SK-N-SH (cell line): ENCODE measurements around the gene RAB19. TPM values are rescaled to one million over a fixed set of nuclear protein-coding genes. Genes with fewer than 3 reads are reported as not detected.

ENCODE experiments used
- CTCF ChIA-PET: fragments of 300-600, 350-600 bp; formaldehyde crosslinking; extraction: SDS; loops from one replicate; lab custom pipeline; 2021; lab: Yijun Ruan, JAX
- POLR2A ChIA-PET: fragments of 350-600 bp; sonication (Branson Sonifier 250); formaldehyde crosslinking; extraction: SDS; loops from one replicate; lab custom pipeline; 2020; ENCODE audit warnings: antibody characterized with exemption, inconsistent platforms; lab: Yijun Ruan, JAX
- DNase-seq: peaks from one replicate; pipeline ENCODE4 v3.0.0; 2012
- H2AFZ ChIP-seq: fragments of 200-600 bp; sonication (generic); 2 replicates; pipeline ENCODE4 v1.8.1; 2016; ENCODE audit warnings: antibody characterized with exemption, mild to moderate bottlenecking, low read depth
- H3F3A ChIP-seq: fragments of 200-600 bp; sonication (generic); replicated peaks from 2 replicates; pipeline ENCODE3; 2016; ENCODE audit warnings: antibody characterized with exemption, mild to moderate bottlenecking; ENCODE audit not compliant: insufficient read depth
- H3K27ac ChIP-seq, 2 experiments: fragments of 200-500 bp in 1 of 2; fragments of 200-600 bp in 1 of 2; sonication (Bioruptor generic) in 1 of 2; sonication (generic), shearing (Covaris generic) in 1 of 2; 2 replicates each; pipeline versions ENCODE4 v1.5.1 to v1.6.1; 2014 to 2016; ENCODE audit warnings: low read depth in 2 of 2, inconsistent platforms in 1 of 2, low read length in 1 of 2, mild to moderate bottlenecking in 1 of 2, mixed read lengths in 1 of 2
- H3K27me3 ChIP-seq: fragments of 200-600 bp; sonication (generic), shearing (Covaris generic); 2 replicates; pipeline ENCODE4 v1.6.1; 2016; ENCODE audit warnings: mixed run types; ENCODE audit not compliant: insufficient read depth
- H3K36me3 ChIP-seq, 2 experiments: fragments of 200-500 bp in 1 of 2; fragments of 200-600 bp in 1 of 2; sonication (Bioruptor generic) in 1 of 2; sonication (generic) in 1 of 2; replicated peaks in 1 of 2; 2 replicates each; pipeline versions ENCODE3 to v1.5.1; 2014 to 2016; ENCODE audit warnings: low read length in 1 of 2, mild to moderate bottlenecking in 1 of 2; ENCODE audit not compliant: insufficient read depth in 2 of 2, control insufficient read depth in 1 of 2
- H3K4me1 ChIP-seq, 2 experiments: fragments of 200-500 bp in 1 of 2; fragments of 200-600 bp in 1 of 2; sonication (Bioruptor generic) in 1 of 2; sonication (generic), shearing (Covaris generic) in 1 of 2; 2 replicates each; pipeline versions ENCODE4 v1.5.1 to v1.6.1; 2014 to 2016; ENCODE audit warnings: low read depth in 1 of 2, low read length in 1 of 2, mixed run types in 1 of 2; ENCODE audit not compliant: insufficient read depth in 2 of 2, control insufficient read depth in 1 of 2
- H3K4me2 ChIP-seq: fragments of 200-600 bp; sonication (generic), shearing (Covaris generic); 2 replicates; pipeline ENCODE4 v1.6.1; 2017; ENCODE audit warnings: mixed run types
- H3K4me3 ChIP-seq, 2 experiments: fragments of 200-500 bp in 1 of 2; fragments of 200-600 bp in 1 of 2; sonication (Bioruptor generic) in 1 of 2; sonication (generic), shearing (Covaris generic) in 1 of 2; 2 replicates each; pipeline versions ENCODE4 v1.5.1 to v1.8.1; 2014 to 2016; ENCODE audit warnings: low read depth in 2 of 2, inconsistent platforms in 1 of 2, low read length in 1 of 2, mild to moderate bottlenecking in 1 of 2, mixed read lengths in 1 of 2, moderate library complexity in 1 of 2
- H3K79me2 ChIP-seq: fragments of 200-600 bp; sonication (generic); 2 replicates; pipeline ENCODE4 v1.8.1; 2017; ENCODE audit warnings: mild to moderate bottlenecking; ENCODE audit not compliant: insufficient read depth
- H3K9ac ChIP-seq: fragments of 200-600 bp; sonication (generic); 2 replicates; pipeline ENCODE4 v1.6.1; 2017; ENCODE audit warnings: mixed run types
- H3K9me2 ChIP-seq: fragments of 200-600 bp; sonication (generic); 2 replicates; pipeline ENCODE4 v1.6.1; 2017; ENCODE audit warnings: mixed run types
- H3K9me3 ChIP-seq: fragments of 200-600 bp; sonication (generic); 2 replicates; pipeline ENCODE4 v1.6.1; 2017; ENCODE audit warnings: mixed run types, mild to moderate bottlenecking, moderate library complexity
- H4K20me1 ChIP-seq: fragments of 200-600 bp; sonication (generic); 2 replicates; pipeline ENCODE4 v1.6.1; 2017; ENCODE audit warnings: mild to moderate bottlenecking, mixed run types; ENCODE audit not compliant: insufficient read depth
- ELF1 ChIP-seq: IDR thresholded peaks from 2 replicates; pipeline ENCODE4 v1.4.0; 2012
- EZH2phosphoT487 ChIP-seq: fragments of 200-600 bp; sonication (generic); IDR thresholded peaks from 2 replicates; pipeline ENCODE4 v1.6.1; 2017; ENCODE audit warnings: low read depth, mixed run types, mild to moderate bottlenecking, antibody characterized with exemption, moderate library complexity, borderline replicate concordance
- GATA2 ChIP-seq: sonication (generic); formaldehyde crosslinking; IDR thresholded peaks from 2 replicates; pipeline ENCODE4 v1.5.0; 2020; ENCODE audit warnings: mild to moderate bottlenecking, missing genetic modification reagents
- JUND ChIP-seq: IDR thresholded peaks from 2 replicates; pipeline ENCODE4 v1.4.0; 2012
- MEF2A ChIP-seq: IDR thresholded peaks from 2 replicates; pipeline ENCODE4 v1.4.0; 2012; ENCODE audit warnings: low read depth, borderline replicate concordance
- NFIC ChIP-seq: IDR thresholded peaks from 2 replicates; pipeline ENCODE4 v1.4.0; 2012; ENCODE audit warnings: borderline replicate concordance
- POLR2AphosphoS5 ChIP-seq: IDR thresholded peaks from 2 replicates; pipeline ENCODE4 v1.6.1; 2012; ENCODE audit warnings: low read depth, low read length
- RAD21 ChIP-seq: IDR thresholded peaks from 2 replicates; pipeline ENCODE4 v1.6.1; 2012; ENCODE audit warnings: mild to moderate bottlenecking, low read length
- RFX5 ChIP-seq: IDR thresholded peaks from 2 replicates; pipeline ENCODE4 v1.6.1; 2012; ENCODE audit warnings: mild to moderate bottlenecking, improper control_type of control experiment, low read length
- SMC3 ChIP-seq: IDR thresholded peaks from 2 replicates; pipeline ENCODE4 v1.6.1; 2012; ENCODE audit warnings: low read depth, low read length, improper control_type of control experiment
- WGBS: methylation state at CpG from one replicate; pipeline ENCODE4 v1.1.6; 2017; ENCODE audit warnings: low lambda C conversion rate; 5-methylcytosine and 5-hydroxymethylcytosine counted together
- polyA plus RNA-seq, 3 experiments: library from polyadenylated mRNA; depleted of rRNA; stranded (reverse); fragments of >200 nt; gene quantifications; 2 replicates each; pipeline ENCODE4 v1.2.3, GENCODE V29; 2012
- TF ChIP-seq, protein P1 (sequence below): IDR thresholded peaks from 2 replicates; pipeline ENCODE4 v1.4.0; 2012; ENCODE audit warnings: low read depth, borderline replicate concordance
- TF ChIP-seq, protein P2 (sequence below): IDR thresholded peaks from 2 replicates; pipeline ENCODE4 v1.4.0; 2012; ENCODE audit warnings: low read depth, borderline replicate concordance
- TF ChIP-seq, protein P3 (sequence below): fragments of 150-350 bp; IDR thresholded peaks from 2 replicates; pipeline ENCODE4 v1.6.1; 2016; ENCODE audit warnings: mild to moderate bottlenecking, low read depth, low read length
- TF ChIP-seq, protein P4 (sequence below): fragments of 200-600 bp; sonication (generic); IDR thresholded peaks from 2 replicates; pipeline ENCODE4 v1.6.1; 2017; ENCODE audit warnings: antibody characterized with exemption, mild to moderate bottlenecking, moderate library complexity

RAB19 gene
- polyA plus RNA-seq, 1 of the 3 experiments (the other 2 are of a cell fraction), result not detected

DNA sequence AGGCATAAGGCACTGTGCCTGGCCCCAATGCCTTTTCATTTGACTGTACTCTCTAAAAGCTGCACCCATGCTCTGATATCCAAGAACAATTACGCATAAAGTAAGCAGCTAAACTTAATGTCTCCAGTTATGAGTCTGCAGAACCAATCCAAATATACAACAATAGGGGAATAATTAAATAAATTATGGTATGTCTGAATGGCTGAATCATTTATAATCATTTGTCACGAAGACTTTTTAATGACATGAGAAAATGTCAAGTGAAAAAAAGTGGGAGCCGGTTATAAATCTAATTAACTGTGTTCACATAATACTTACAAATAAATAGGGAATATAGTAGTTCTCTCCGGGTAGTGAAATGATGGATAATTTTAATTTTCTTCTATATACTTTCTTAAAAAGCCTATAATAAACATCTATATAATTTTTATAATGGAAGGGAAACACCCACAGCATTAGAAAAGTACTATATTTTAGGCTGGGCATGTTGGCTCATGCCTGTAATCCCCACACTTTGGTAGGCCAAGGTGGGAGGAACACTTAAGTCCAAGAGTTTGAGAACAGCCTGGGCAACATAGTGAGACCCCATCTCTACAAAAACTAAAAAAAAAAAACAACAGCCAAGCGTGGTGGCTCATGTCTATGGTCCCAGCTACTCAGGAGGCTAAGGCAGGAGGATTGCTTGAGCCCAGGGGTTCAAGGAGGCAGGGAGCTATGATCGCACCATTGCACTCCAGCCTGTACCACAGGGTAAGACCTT lies 19.7 kb upstream of the RAB19 start:
- H3K79me2 ChIP-seq, result peaks cover 33% of the 10 kb centered on the region
- no peak overlapping the region for H2AFZ ChIP-seq
- 96% methylated on average over 6 of the region's 6 CpGs for WGBS
- CTCF ChIA-PET, result interaction anchor here (0.7 to 2.0 kb wide), 6 partner anchors 11 to 187 kb away, joined by 3 to 10 read pairs (median 3); partner anchors contain the start of gene SLC37A3
- H3K9ac ChIP-seq, result no peak overlapping the region
- DNase-seq, result no peak
- no peaks in the 10 kb centered on the region for H3K4me1 ChIP-seq
- peaks cover 11 to 15% of the 10 kb centered on the region in 2 experiments for H3K36me3 ChIP-seq
- H3K9me3 ChIP-seq, result no peaks in the 10 kb centered on the region
- no peak overlapping the region for H3K4me3 ChIP-seq
- H3K27me3 ChIP-seq, result no peaks in the 10 kb centered on the region
- TF ChIP-seq GATA2 (CRISPR knock-in tag), result no peak
- no peak for TF ChIP-seq JUND
- no peak for TF ChIP-seq EZH2phosphoT487
- no peak for TF ChIP-seq NFIC
- TF ChIP-seq, protein P1, sequence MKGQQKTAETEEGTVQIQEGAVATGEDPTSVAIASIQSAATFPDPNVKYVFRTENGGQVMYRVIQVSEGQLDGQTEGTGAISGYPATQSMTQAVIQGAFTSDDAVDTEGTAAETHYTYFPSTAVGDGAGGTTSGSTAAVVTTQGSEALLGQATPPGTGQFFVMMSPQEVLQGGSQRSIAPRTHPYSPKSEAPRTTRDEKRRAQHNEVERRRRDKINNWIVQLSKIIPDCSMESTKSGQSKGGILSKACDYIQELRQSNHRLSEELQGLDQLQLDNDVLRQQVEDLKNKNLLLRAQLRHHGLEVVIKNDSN, result no peak
- TF ChIP-seq RAD21, result no peak
- no peak for TF ChIP-seq RFX5
- no peak for TF ChIP-seq MEF2A
- no peak for TF ChIP-seq POLR2AphosphoS5
- TF ChIP-seq, protein P2, sequence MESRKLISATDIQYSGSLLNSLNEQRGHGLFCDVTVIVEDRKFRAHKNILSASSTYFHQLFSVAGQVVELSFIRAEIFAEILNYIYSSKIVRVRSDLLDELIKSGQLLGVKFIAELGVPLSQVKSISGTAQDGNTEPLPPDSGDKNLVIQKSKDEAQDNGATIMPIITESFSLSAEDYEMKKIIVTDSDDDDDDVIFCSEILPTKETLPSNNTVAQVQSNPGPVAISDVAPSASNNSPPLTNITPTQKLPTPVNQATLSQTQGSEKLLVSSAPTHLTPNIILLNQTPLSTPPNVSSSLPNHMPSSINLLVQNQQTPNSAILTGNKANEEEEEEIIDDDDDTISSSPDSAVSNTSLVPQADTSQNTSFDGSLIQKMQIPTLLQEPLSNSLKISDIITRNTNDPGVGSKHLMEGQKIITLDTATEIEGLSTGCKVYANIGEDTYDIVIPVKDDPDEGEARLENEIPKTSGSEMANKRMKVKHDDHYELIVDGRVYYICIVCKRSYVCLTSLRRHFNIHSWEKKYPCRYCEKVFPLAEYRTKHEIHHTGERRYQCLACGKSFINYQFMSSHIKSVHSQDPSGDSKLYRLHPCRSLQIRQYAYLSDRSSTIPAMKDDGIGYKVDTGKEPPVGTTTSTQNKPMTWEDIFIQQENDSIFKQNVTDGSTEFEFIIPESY, result no peak
- no peak for TF ChIP-seq SMC3
- TF ChIP-seq ELF1, result no peak
- TF ChIP-seq, protein P3, sequence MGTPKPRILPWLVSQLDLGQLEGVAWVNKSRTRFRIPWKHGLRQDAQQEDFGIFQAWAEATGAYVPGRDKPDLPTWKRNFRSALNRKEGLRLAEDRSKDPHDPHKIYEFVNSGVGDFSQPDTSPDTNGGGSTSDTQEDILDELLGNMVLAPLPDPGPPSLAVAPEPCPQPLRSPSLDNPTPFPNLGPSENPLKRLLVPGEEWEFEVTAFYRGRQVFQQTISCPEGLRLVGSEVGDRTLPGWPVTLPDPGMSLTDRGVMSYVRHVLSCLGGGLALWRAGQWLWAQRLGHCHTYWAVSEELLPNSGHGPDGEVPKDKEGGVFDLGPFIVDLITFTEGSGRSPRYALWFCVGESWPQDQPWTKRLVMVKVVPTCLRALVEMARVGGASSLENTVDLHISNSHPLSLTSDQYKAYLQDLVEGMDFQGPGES, result no peak
- TF ChIP-seq, protein P4, sequence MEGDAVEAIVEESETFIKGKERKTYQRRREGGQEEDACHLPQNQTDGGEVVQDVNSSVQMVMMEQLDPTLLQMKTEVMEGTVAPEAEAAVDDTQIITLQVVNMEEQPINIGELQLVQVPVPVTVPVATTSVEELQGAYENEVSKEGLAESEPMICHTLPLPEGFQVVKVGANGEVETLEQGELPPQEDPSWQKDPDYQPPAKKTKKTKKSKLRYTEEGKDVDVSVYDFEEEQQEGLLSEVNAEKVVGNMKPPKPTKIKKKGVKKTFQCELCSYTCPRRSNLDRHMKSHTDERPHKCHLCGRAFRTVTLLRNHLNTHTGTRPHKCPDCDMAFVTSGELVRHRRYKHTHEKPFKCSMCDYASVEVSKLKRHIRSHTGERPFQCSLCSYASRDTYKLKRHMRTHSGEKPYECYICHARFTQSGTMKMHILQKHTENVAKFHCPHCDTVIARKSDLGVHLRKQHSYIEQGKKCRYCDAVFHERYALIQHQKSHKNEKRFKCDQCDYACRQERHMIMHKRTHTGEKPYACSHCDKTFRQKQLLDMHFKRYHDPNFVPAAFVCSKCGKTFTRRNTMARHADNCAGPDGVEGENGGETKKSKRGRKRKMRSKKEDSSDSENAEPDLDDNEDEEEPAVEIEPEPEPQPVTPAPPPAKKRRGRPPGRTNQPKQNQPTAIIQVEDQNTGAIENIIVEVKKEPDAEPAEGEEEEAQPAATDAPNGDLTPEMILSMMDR, result no peak
- no peak overlapping the region for H3K4me2 ChIP-seq
- H3K9me2 ChIP-seq, result no peaks in the 10 kb centered on the region
- H3K27ac ChIP-seq, result no peak overlapping the region
- no peaks in the 10 kb centered on the region for H3F3A ChIP-seq
- POLR2A ChIA-PET, result no interaction called here
- peaks cover 42% of the 10 kb centered on the region for H4K20me1 ChIP-seq
